GM21737 (cell line): Measurements from ENCODE around the gene GLP2R.
"Not testable (repeated sequence)": the region's sequence is repeated elsewhere in the genome, so short reads cannot be mapped to it uniquely, and the experiment has no call there.

Experiments used
- ATAC-seq: cut with Tn5 transposase; IDR thresholded peaks from one replicate; pipeline ENCODE4 v1.9.1; 2021; ENCODE audit warnings: mild to moderate bottlenecking, moderate library complexity; ENCODE audit not compliant: unreplicated experiment

GLP2R gene

DNA sequence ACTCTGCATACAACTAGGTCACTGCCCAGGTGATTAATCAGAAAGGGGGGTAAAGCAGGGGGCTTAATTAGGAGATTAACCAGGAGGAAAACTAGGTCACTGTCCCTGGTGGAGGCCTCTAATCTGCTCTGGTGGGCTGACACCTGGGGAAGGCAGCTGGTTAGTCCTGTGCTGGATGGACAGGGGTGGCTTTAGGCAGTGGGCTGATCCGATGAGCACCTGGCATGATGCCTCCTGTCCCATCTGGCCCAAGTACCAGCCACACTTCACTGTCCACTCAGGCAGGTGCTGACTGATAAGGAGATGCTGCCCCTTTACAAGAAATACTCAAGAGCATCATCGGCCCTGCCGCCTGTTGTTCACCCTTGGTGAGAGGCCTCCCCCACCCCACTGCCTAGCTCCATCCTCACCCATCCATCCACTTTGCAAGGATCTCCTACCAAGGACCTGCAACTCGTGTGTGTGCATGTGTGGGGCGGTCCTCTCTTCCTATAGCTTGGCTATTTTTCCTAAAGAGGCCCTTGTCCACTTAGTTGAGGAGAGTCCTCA, 93.2 kb downstream of the GLP2R start:
- no peak for ATAC-seq

DNA sequence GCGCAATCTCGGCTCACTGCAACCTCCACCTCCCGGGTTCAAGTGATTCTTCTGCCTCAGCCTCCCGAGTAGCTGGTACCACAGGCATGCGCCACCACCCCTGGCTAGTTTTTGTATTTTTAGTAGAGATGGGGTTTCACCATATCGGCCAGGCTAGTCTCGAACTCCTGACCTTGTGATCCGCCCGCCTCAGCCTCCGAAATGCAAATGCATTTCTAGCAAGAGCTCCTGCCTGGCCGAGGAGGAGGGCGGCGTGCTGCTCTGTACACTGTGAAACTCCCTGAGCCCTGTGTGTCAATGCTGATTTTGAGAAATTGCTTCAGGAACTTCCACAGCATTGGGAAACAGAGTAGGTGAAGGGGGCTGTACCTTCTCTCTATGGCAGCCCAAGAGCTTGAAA, 95.5 kb downstream of the GLP2R start:
- not testable (repeated sequence) for ATAC-seq

DNA sequence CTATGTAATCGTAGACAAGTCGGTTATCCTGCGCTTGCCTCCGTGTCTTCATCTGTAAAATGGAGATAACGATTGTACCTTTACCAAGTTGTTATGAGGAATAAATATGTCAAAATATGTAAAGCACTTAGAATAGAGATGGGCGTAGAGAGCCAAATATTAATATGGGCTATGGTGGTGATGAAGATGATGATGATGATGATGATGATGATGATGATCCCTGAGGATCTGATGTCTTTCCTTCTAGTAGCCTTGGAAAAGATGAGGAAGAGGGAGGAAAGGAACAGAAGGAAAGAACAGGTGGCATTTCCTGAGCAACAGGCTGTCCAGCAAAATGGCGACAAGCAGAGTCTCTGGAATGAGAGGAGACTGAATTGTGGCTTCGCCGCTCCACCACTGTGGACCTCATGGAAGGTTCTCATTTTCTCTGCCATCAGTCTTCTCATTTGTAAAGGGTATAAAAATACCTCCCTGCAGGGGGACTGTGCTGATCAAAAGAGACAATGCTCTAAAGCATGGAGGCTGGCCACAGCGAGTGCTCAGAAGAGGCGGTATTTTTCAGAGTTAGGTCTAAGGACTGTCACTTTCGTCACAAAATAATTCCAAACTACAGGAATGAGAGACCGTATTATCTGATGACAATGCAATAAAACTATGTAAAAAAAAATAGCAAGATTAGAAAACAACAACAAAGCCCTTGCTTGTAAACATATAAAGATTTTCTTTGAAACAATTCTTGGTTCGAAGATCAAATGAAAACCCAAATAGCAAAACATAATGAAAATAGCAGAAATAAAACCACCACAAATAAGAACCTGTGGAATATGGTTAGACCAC, 96.5 kb downstream of the GLP2R start:
- ATAC-seq, result no peak

DNA sequence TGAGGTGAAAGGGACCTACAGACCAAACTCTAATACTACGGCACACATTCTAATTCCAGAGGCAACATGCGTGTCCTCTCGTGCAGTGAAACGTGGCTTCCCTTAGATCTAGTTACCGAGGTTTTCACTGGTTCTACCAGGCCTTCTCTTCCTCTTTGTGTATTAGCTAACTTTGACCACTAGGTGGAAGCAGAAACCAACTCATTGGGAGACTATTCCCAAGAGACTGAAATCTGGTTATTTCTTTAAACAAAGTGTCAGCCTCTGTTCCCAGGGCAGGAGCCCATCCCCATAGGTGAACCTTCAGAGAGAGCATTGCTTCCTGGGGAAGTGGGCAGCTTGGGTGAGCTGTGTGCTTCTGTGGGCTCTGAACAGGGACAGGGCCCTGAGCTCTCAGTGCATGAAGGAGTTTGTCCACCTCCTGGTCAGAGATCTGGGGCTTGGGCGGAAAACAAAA, 99.0 kb downstream of the GLP2R start:
- no peak for ATAC-seq

DNA sequence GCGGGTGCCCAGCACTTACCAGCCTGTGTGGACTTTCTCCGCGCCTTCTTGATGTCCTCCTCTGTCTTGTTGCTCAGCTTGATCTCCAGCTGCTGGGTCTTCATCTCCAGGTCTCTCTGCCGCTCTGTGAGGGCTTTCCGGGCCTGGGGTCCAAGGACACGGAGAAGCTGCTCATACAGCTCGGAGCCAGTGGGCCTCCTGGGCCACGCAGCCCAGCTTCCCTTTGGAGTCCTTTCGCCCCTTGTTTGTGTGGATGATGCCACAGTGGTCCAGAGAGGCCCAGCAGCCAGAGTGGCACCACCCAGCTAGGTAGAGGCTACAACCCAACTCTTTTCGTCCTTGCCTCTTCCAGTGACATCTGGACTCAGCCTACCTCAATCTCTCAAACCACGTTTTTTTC, 99.7 kb downstream of the GLP2R start:
- ATAC-seq, result no peak

DNA sequence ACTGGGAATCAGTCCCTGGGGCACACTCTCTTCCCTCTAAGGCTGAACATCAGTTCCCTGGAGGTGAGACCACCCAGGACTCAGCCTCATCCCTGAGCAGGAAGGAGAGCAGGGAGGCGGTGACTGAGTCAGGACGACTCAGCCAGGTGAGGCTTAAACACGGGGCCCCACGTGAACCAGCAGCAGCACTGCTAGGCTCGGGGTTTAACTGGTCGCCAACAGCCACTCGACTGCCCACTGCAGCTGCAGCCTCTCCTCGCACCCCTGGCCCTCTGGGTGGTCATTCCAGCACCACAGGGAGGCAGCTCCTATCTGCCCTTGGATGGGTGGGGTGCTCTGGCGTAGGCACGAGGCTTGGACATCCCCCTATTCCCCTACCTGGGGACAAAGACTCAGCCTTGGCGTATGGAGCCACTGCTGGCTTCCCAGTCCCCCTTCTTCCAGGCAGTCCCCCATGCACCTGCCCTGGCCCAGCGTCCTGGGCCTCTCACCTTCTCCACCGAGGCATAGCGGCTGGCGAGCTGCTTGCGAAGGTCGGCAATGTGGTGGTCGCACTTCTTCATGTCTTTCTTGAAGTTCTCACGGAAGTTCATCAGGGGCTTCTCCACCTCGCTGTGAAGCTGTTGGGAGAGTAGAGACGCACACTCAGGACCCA, 100.6 kb downstream of the GLP2R start:
- no peak for ATAC-seq

DNA sequence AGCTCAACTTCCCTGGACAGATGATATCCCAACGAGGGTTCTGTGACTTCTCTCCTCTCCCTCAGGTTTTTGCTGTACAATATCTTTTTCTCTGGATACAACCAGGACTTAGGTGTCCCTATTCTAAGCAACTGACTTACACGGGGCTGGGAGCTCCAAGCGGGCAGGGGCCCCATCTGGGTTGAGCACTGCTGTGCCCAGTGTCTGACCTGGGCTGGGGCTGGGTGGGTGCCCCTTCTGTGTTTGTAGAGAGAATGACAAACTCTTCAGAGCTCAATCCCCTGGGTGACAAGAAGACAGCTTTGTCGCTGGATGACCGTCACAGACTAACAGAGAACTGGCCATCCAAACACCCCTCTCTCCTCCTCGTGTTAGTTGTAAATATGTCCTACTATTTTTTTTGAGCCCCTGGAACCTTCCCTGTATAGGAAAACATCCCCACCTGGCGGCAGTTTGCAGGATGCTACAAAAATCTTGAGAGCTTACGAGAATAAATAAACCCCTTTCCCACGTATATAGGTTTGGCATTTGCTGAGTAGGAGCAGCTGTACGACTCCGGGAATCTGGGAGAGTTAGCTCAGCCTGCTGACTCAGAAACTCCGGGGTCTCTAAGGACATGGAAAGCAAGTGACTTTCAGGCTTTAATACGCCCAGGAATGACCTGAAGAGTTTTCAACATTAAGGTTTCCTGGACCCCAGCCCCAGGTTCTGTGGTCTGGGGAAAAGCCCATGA, 103.0 kb downstream of the GLP2R start:
- ATAC-seq, result no peak

DNA sequence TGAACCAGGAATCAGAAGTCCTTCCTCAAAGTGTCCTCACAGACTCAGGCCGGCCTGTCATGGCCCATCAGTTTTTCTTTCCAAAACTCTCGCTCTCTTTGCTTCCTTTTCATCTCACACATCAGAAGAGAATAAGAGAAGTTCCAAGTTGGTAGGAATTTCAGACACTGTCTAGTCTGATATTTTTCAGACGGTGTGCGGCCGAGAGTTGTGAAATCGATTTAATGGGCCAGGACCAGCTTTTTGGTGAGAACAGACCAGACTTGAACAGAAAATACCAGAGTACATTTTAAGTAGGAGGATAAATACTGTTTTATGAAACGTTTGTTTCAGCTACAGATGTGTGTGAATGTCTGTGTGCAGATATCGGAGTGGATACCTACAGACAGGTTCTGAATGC, 104.1 kb downstream of the GLP2R start:
- no peak for ATAC-seq

DNA sequence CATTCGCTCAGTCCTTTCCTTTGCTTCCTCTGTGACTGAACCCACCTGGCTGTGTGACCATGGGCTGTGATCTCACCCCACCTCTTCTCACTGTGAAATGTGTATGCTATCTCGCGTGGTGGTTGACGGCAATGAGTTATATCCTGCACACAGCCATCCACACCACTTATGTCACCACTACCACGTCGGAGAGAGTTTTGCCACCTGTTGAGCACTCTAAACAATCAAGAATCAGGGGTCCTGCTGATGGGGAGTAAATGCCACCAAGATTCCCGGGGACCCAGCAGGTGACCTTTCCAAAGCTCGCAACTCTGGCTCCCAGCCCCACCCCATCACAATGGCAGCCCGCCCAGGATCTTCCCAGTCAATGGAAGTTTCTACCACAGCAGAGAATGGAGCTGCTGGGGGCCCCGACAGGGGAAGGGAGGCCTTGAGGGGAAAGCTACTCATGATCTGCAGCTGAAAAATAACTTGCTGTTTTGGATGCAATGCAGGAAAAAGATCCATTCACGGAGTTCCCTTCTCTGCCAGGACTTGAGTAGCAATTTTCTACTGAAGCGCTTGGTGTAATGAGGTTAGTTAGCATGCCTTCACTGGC, 105.5 kb downstream of the GLP2R start:
- no peak for ATAC-seq

DNA sequence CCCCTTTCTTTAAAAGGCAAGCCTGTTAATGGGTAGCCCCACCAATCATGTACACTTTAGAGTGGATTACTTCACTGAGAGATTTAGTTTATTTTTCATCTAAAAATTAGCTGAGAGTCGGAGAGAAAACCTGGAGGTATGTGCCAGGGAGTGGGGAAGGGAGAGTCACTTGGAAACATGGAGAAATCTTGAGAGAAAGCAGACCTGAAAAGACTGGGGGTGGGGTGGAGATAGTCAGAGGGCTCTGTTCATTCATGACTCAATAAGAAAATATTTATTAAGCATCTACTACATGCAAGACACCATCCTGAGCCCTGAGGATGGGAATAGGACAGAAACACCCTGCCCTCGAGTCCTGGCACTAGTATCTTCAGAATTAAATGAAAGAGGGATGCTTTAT, 106.8 kb downstream of the GLP2R start:
- no peak for ATAC-seq

DNA sequence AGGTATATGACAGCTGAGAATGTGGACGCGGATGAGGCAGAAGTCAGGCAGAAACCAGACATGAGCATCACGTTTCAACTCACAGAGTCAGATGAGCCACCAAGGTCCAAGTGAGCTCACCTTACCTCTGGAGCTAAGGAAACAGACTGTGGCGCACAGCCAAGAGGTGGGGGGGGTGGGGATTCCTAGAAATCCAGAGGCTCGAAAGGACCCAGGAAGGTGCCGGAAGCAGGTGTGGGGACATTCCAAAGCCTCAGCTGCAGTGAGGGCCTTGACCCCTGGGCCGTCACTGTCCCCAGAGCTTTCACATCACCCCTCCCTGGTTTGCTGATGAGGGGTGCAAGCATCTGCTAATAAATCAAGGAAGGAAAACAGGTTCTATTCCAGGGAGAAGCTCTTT, 108.6 kb downstream of the GLP2R start:
- no peak for ATAC-seq

DNA sequence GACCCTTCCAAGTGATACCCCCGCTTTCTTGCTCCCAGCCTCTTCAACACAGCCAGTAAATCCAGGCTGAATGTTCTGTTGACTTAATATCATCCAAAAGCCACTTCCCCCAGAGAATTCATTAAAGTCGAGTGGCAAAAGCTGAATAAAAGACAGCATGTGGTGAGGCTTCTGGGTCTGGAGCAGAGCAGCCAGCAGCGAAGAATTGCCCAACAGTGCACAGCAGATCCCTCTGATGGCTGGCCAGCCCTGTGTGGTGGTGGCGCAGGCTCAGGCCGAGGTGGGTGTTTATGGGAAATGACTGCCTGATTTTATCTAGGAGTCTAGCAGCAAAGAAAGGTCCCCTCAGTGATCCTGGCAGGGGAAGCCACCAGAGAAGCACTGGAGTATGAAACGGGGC, 109.7 kb downstream of the GLP2R start:
- ATAC-seq, result no peak

DNA sequence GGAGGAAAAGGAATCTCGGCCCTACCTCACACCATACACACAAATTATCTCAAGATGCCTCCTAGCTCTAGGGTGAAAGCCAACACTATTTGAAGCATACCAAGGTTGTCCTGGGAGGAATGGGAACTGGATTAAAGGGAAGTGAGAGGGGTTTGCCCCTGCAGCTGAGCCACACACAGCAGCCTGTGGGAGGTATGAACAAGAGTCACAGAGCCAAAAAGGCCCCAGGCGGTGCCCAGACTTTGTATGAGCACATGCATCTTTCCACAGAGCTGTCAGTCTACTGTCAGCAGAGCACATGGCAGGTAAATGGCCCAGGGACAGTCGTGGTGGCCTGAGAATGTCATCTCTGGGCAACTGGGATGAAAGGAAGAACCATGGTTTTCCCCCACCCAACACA, 110.4 kb downstream of the GLP2R start:
- ATAC-seq, result no peak

DNA sequence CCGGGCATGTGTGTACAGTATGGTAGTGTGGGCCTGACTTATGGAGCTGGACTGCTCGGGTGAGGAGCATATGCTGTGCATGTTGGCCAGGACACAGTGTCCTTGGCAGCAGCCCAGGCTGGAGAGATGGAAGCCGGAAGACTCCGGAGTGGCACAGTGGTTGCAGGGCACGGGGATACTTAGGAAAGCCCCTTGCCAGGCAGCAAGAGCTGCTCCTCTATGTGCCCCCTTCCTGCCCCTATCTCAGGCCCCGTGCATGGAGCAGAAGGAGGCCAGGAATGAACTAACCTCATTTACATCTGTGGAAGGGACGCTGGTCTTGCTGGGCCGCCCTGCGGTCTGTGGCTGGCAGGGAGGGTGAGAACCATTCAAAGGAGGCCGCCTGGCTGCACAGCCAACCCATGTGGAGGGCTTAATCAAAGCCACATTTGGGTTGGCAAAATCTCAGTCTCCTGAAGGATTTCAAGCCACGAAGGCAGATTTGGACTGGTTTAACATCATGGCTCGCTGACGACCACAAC, 111.6 kb downstream of the GLP2R start:
- ATAC-seq, result no peak

DNA sequence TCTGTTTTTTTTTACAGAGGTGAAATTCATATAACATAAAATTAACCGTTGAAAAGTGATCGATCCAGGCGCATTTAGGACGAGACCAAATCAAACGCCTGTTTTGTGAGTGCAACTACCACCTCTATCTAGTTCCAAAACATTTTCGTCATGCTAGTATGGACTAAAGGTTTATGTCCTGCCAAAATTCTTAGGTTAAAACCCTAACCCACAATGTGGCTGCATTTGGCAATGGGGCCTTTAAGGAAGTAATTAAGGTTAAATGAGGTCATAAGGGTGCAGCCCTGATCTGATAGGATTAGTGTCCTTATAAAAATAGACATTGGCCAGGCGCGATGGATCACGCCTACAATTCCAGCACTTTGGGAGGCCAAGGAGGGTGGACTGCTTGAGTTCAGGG, 112.2 kb downstream of the GLP2R start:
- ATAC-seq, result no peak

DNA sequence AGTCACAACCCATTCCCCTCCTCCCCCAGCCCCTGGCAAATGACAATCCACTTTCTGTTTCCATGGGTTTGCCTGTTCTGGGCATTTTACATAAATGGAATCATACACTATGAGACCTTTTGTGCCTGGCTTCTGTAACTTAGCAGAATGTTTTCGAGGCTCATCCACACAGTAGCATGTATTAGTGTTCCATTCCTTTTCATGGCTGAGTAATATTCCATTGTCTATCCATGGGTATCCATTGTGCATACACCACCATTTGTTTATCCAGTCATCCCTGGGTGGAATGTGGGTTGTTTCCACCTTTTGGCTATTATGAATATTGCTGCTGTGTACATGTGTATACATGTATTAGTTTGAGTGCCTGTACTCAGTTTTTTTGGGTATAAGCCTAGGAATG, 113.0 kb downstream of the GLP2R start:
- ATAC-seq, result no peak

DNA sequence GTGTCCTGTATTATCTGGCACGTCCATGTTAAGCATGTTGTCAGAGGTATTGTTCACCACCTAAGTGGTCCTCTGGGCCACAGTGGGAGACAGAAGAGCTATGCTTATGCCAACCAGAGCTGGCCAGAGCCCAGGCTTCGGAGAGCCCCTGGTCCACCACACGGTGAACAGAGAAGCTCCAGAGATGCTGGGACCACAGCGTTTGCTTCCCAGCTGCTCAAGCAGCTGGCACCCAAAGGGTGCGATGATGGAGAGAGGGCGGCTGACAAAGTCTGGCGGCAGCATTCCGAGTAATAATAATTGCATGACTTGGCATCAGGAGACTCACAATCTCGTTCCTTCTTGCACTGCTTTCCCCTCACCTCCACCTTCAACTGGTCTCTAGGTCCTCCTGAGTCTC, 115.1 kb downstream of the GLP2R start:
- ATAC-seq, result no peak

DNA sequence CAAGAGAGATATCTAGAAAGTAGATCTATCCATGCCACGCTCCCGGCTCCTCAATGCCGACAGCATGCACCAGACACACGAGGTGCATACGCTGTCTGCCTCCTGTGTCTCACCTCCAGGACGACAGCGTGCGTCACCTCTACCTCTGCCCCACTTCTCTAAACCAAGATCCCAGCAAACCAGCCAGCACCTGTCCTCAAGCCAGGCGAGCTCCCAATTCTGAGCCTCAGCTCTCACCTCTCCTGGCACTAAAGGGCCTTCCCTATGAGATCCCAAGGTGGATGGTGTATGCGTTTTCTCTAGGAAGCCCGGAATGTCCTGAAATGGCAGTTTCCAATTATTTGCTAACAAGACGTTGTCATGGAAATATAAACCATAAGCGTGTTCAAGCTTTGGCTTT, 115.6 kb downstream of the GLP2R start:
- no peak for ATAC-seq
